CD4-positive, alpha-beta T cell treated with Interleukin-2 at 100 ng/mL for 4 hours (primary cell): ENCODE data around the gene SEC22B.
"Not testable (repeated sequence)": the region's sequence is repeated elsewhere in the genome, so short reads cannot be mapped to it uniquely, and the experiment has no call there.

Source experiments
- DNase-seq: peaks from one replicate; pipeline ENCODE4 v3.0.0-alpha.2; 2020; ENCODE audit warnings: low spot score

Gene SEC22B

GRCh38 chr1:120144626-120145025 lies 31.7 kb downstream of the SEC22B start:
- DNase-seq: not testable (repeated sequence)

- DNase-seq: not testable (repeated sequence)
Measured at GRCh38 chr1:120144169-120144568, 32.2 kb downstream of the SEC22B start.

DNA sequence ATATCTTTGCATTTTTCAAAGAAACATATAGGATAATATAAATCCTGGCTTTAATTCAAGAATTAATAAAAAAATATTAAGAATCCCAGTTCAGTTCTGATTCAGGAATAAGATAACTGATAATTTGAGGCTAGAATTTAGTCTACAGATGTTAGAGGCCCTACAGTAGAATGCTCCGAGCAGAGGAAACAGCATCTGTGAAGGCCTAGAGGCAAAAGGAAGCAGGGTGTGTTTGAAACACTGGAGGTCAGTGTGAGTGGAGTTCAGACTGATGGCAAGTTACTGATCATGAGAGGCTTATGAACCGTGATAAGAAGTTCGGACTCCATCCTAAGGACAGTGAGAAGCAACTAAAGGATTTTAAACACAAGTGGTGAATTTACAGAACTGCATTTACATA lies 33.0 kb downstream of the SEC22B start:
- DNase-seq: not testable (repeated sequence)

DNA sequence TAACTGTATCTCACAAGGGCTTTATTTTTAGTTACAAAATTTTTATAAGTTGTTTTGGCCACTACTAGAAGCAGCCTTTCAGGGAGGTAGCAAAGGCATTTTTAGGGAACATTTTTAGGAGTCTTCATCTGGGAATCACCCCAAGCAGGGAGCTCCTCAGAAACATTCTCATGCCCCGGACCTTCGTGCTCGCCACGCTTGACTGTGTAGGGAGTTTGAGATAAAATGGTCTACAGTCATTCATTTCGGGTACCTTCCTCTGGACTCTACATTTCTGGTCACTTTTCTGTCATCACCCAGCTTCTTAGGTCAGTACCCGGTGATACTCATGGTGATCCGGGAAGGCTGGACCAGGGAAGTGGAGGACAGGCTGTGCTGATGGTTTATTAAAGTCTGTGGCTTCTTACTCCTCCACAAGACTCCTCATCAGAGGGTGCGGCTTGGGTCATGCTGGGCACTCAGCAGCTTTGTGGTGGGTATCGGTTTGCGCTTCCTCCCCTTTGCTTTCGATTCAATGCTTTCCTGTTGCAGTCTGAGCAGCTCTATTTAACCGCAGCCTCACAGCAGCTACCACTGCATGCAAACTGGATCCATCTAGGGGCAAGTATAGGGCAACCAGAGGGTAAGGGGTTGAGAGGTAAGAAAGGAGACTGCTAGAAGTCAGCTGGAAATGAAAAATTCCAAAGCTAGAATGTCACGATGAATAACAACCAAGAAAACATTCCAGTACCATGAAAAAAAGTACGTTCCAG lies 33.6 kb downstream of the SEC22B start:
- DNase-seq: peak; percentile 69

- not testable (repeated sequence) for DNase-seq
Measured at GRCh38 chr1:120141865-120142264, 34.5 kb downstream of the SEC22B start.

DNA sequence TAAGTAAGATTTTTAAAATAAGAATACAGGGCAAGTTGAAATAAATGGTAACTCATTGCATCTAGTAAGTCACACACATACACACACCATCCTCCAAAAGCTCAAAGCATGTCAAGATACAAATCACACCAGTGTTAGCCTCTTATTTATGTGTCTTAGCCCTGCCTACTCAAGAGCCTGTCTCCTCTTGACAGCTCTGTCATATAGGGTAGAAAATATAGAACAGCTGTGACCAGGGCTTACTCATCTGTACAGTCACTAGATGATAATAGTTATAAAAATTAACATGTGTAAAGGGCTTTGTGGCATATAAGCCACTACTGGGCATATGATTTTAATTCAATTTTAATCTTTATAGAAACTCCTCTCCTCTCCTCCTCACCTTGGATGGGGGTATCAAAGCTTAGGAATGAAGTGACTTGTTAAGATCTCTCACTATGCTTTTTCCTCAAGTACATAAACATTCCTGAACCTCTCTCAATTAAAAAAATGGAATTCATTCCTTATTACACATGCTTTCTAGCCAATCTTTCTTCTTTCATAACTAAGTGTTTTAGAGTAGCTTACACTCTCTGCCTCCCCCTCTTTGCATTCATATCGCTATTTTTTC lies 35.6 kb downstream of the SEC22B start:
- not testable (repeated sequence) for DNase-seq

DNA sequence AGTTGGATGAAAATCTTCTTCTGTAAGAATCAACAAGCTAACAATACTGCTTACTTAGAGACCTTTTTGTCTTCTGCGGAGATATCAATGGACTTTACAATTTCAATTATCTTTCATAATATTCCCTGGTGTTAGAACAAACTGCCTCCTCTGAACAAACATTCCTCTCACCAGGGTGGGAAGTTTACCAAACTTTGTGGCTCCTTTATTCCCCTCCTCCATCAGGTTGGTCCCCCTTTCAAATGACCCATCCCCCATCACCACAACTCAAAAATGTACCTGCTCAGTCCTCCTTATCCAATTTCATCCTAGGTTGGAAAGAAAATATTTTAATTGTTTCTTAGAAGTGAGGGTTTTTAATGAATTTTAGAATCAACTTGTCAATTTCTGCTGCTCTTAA lies 40.2 kb downstream of the SEC22B start:
- DNase-seq: not testable (repeated sequence)

- DNase-seq: not testable (repeated sequence)
Measured at GRCh38 chr1:120133928-120134325, 42.4 kb downstream of the SEC22B start.

DNA sequence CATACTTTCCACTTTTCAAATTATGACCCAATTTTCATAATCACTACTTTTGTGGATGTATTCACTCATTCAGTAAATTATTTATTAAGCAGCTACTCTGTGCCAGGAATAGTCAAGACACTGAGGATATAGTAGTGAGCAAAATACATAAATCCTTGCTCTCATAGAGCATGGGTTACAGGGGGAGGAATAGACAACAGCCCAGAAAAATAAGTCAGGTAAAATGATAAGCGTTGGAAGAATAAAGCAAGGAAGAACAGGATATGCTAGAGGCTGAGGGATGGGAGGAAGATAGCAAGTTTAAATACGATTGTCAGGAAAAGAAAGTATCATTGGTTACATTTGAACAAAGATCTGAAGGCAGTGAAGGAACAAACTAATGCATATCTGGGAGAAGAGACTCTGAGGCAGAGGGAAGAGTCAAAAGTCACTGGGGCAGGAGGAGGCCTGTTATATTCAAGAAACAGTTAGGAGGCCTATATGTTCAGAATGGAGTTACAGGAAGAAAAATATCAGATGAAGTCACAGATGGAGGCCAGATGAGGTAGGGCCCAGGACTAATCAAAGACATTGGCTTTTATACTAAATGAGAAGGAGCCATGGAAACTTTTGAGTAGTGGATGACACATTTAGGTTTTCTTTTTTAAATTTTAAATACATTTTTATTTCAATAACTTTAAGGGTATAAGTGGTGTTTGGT lies 42.9 kb downstream of the SEC22B start:
- no peak for DNase-seq

DNA sequence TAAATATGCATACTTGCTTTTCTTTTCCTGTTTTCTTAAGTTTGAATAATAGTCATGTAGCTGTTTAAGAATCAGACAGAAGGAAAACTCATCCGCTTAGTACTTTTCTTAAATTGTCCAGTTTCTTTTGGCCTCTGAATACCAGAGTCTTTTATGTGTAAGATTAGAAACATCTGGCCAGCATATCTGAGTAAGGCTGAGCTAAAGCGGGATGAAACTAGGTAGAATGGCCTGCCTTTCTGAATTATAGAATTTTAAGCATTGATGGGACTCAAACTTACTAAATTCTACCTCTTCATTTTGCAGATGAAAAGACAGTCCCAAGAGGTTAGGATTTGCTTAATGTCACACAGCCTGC lies 43.9 kb downstream of the SEC22B start:
- DNase-seq: not testable (repeated sequence)

- DNase-seq: not testable (repeated sequence)
Measured at GRCh38 chr1:120131611-120132405, 44.5 kb downstream of the SEC22B start.

DNA sequence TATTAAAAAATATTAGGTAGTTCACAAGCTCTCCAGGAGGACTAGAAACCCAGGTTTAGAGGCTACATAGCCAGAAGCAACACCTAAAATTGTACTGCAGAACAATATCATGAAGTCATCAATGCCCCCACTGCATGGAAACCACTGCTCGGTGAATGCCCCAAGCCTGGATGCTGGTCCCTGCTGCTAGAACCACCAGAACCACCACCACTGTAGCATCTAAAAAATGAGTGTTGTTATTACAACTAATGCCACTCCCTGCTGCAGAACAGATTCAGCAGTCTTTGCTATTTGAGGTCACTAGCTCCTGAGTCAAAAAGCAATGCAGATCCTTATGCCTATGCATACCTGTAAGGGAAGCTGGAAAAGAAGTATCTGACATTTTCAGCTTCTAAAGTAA lies 48.4 kb downstream of the SEC22B start:
- DNase-seq: not testable (repeated sequence)

GRCh38 chr1:120126216-120126615 lies 50.1 kb downstream of the SEC22B start:
- not testable (repeated sequence) for DNase-seq

GRCh38 chr1:120124628-120125027 lies 51.7 kb downstream of the SEC22B start:
- not testable (repeated sequence) for DNase-seq

GRCh38 chr1:120123813-120124510 lies 52.4 kb downstream of the SEC22B start:
- not testable (repeated sequence) for DNase-seq

DNA sequence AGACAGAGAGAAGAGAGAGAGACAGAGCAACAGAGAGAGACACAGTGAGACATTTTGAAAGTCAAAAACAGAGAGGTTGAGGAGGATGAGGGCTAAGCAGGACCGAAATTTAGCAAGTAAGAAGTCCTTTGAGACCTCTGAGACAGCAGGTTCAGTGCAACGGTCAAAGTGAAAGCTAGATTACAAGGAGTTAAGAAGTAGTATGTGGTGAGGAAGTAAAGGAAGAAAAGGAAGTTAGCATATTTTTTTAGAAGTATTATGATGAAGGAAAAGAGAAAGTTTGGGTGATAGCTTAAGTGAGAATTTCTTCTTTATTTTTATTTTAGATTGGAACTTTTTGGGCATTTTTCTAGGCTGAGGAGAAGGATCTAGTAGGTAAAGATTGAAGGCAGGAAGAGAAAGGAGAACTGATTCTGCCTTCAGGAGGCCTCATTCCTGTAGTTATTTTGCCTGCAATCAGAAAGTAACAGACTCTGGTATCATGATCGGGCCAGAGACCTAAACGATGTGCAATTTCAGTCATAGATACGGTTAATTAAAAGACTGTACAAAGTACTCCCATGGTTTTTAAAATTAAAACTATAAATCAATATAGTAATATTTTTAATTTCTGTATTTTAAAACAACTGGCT lies 53.9 kb downstream of the SEC22B start:
- not testable (repeated sequence) for DNase-seq

DNA sequence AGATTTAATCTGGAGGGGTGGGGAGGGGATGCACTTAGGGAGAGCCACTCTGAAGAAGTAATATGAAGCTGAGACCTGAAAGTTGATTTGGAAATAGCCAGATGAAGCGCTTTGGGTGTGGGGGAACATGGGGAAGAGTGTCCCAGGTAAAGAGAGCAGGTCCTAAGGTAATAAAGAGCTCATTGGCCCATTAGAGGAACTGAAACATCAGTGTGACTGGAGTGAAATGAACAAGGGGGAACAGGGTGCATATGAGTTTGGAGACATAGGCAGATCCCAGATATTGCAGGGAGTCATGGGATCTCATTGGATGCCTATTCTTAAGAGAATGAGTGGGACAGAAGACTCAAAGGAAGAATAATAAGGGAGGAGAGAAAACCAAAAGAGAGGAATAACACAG lies 54.5 kb downstream of the SEC22B start:
- DNase-seq: not testable (repeated sequence)

GRCh38 chr1:120120525-120120924 lies 55.8 kb downstream of the SEC22B start:
- DNase-seq: not testable (repeated sequence)

DNA sequence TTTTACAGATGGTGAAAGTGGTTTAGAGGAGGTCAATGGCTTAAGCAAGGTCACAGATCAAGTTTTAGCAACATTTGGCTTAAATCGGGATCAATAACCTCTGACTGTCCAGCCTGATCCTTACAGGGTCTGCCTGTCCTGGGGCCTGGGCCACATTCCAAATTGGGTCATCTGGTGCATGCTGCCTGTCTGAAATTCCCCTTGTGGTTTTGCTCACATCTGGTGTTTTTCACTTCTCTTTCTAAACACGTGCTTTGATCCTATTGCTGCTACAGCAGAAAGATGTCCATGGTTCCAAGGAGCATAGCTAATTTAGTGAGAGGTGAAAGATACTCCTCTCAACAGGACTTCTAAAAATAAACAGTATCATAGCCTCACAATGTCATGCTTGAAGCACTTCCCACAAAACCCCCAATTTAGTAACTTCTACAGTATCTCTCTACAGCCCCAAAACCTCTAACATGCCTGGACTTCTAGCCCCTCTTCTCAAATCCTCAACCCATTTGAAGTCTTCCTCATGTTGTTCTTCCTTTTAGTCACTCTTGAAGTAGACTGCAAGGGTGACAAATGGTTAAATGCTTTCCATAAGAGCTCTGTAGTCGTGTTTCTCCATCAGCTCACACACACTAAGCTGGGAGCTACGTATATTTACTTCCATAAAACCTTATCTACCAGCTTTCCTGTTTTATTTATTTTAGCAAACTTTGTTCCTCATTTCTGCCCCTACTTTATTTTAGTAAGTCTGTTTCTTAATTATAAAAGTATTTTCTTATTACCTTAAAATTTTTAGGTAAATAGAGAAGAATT lies 58.7 kb downstream of the SEC22B start:
- not testable (repeated sequence) for DNase-seq

GRCh38 chr1:120116094-120116493 lies 60.2 kb downstream of the SEC22B start:
- not testable (repeated sequence) for DNase-seq
